GM21381 (cell line): Measurements from ENCODE around the gene MAGEA6.
"Not testable (repeated sequence)": the region's sequence is repeated elsewhere in the genome, so short reads cannot be mapped to it uniquely, and the experiment has no call there.

Experiments
- ATAC-seq: cut with Tn5 transposase; IDR thresholded peaks from one replicate; pipeline ENCODE4 v1.9.1; 2021; ENCODE audit warnings: mild to moderate bottlenecking, moderate library complexity; ENCODE audit not compliant: unreplicated experiment

MAGEA6 gene

GRCh38 chrX:152769549-152770289 is at the start of gene MAGEA6:
TSS of gene MAGEA6 (minus strand) at chrX:152769689. CDS start at chrX:152767650, 2,039 bp downstream.
- not testable (repeated sequence) for ATAC-seq

- ATAC-seq = no peak
Measured at GRCh38 chrX:152819266-152819665, 49.8 kb upstream of the MAGEA6 start.

- ATAC-seq = no peak
Measured at GRCh38 chrX:152818356-152818755, 48.9 kb upstream of the MAGEA6 start.

GRCh38 chrX:152817078-152817764 is 47.7 kb upstream of the MAGEA6 start:
- ATAC-seq = no peak

GRCh38 chrX:152814048-152814447 is 44.6 kb upstream of the MAGEA6 start:
- ATAC-seq = no peak

- no peak for ATAC-seq
Measured at GRCh38 chrX:152813206-152813605, 43.7 kb upstream of the MAGEA6 start.

GRCh38 chrX:152810403-152810802 is 40.9 kb upstream of the MAGEA6 start:
- ATAC-seq = no peak

GRCh38 chrX:152806035-152806434 is 36.5 kb upstream of the MAGEA6 start:
- no peak for ATAC-seq

GRCh38 chrX:152798945-152799344 is 29.5 kb upstream of the MAGEA6 start:
- no peak for ATAC-seq

- not testable (repeated sequence) for ATAC-seq
Measured at GRCh38 chrX:152787062-152787461, 17.6 kb upstream of the MAGEA6 start.

- not testable (repeated sequence) for ATAC-seq
Measured at GRCh38 chrX:152766562-152766961, 2.9 kb downstream of the MAGEA6 start.

- not testable (repeated sequence) for ATAC-seq
Measured at GRCh38 chrX:152761582-152761981, 7.9 kb downstream of the MAGEA6 start.

- not testable (repeated sequence) for ATAC-seq
Measured at GRCh38 chrX:152759544-152759943, 9.9 kb downstream of the MAGEA6 start.

GRCh38 chrX:152758918-152759317 is 10.6 kb downstream of the MAGEA6 start, which contains the start of gene CSAG3:
TSS of gene CSAG3 (plus strand) at chrX:152759218.
- not testable (repeated sequence) for ATAC-seq

- not testable (repeated sequence) for ATAC-seq
Measured at GRCh38 chrX:152754871-152755270, 14.6 kb downstream of the MAGEA6 start.

- not testable (repeated sequence) for ATAC-seq
Measured at GRCh38 chrX:152753686-152754650, 15.5 kb downstream of the MAGEA6 start, which contains the start of gene MAGEA2. TSS of gene MAGEA2 (minus strand) at chrX:152753842. CDS start at chrX:152751363, 2,479 bp downstream.

GRCh38 chrX:152738560-152738959 is 30.9 kb downstream of the MAGEA6 start:
- ATAC-seq = no peak

GRCh38 chrX:152736528-152736927 is 33.0 kb downstream of the MAGEA6 start:
- ATAC-seq = not testable (repeated sequence)

- no peak for ATAC-seq
Measured at GRCh38 chrX:152735860-152736511, 33.5 kb downstream of the MAGEA6 start.

GRCh38 chrX:152735101-152735500 is 34.4 kb downstream of the MAGEA6 start:
- no peak for ATAC-seq
